K562 (cell line): Measurements from ENCODE around the gene NINJ1. TPM values are rescaled to one million over a fixed set of nuclear protein-coding genes. Genes with fewer than 3 reads are reported as not detected.
A peak's percentile ranks its signal among the peaks of the same experiment; 100 is the strongest.

Experiments
- ATAC-seq: fragments of 200-7000 bp; cut with Tn5 transposase; 3 replicates; pipeline ENCODE4 v1.9.1; 2020; ENCODE audit warnings: moderate library complexity
- BruUV-seq: library from RNA; stranded (reverse); fragments of 400-500 nt; replicated peaks from 2 replicates; lab custom pipeline; 2021; lab: Mats Ljungman, UMichigan
- CTCF ChIA-PET: fragments of 300-600 bp; formaldehyde crosslinking; extraction: SDS; loops from one replicate; lab custom pipeline; 2021; ENCODE audit warnings: low intra/inter-chr PET ratio; lab: Yijun Ruan, JAX
- POLR2A ChIA-PET: fragments of 300-600, 350-650 bp; sonication (Branson Sonifier 250); formaldehyde crosslinking; extraction: SDS; loops from one replicate; lab custom pipeline; 2021; ENCODE audit warnings: antibody characterized with exemption, inconsistent platforms; lab: Yijun Ruan, JAX
- DNase-seq, 4 experiments: peaks; one replicate each; pipeline versions ENCODE4 v3.0.0 to v3.0.0-alpha.2; 2011 to 2018; ENCODE audit warnings: low spot score in 3 of 4, mixed read lengths in 3 of 4; ENCODE audit errors: extremely low read depth in 1 of 4
- FAIRE-seq: peaks from 2 replicates; lab custom pipeline; 2011; peaks lifted over from hg19 to GRCh38; lab: Jason Lieb, UNC
- H2AFZ ChIP-seq: 2 replicates; pipeline ENCODE4 v1.6.0; 2011; ENCODE audit warnings: low read depth, low read length, control low read depth, inconsistent platforms
- H3K27ac ChIP-seq: fragments of 200-600 bp; 3 replicates; pipeline ENCODE4 v1.8.0; 2011; ENCODE audit warnings: low read depth, mild to moderate bottlenecking, control low read depth, inconsistent platforms, low read length, moderate library complexity, mixed read lengths; ENCODE audit errors: extremely low read depth
- H3K27me3 ChIP-seq, 2 experiments: fragments of 300-600 bp in 1 of 2; 2 replicates in 1 of 2; 3 replicates in 1 of 2; pipeline versions ENCODE4 v1.6.0 to v1.8.0; 2011; ENCODE audit warnings: inconsistent platforms in 2 of 2, low read length in 2 of 2, mild to moderate bottlenecking in 1 of 2, mixed read lengths in 1 of 2, moderate library complexity in 1 of 2; ENCODE audit not compliant: control insufficient read depth in 2 of 2, insufficient read depth in 2 of 2
- H3K36me3 ChIP-seq: fragments of 300-600 bp; 3 replicates; pipeline ENCODE4 v1.8.0; 2011; ENCODE audit warnings: mild to moderate bottlenecking, low read length, inconsistent platforms; ENCODE audit not compliant: control insufficient read depth, insufficient read depth
- H3K4me1 ChIP-seq, 2 experiments: fragments of 200-600 bp in 1 of 2; replicated peaks in 1 of 2; 2 replicates in 1 of 2; 3 replicates in 1 of 2; pipeline versions ENCODE4 v1.5.1 to v1.8.0; 2011; ENCODE audit warnings: inconsistent platforms in 2 of 2, low read length in 2 of 2, mild to moderate bottlenecking in 1 of 2, mixed read lengths in 1 of 2, moderate library complexity in 1 of 2; ENCODE audit not compliant: control insufficient read depth in 2 of 2, insufficient read depth in 2 of 2
- H3K4me2 ChIP-seq: 2 replicates; pipeline ENCODE4 v1.6.1; 2011; ENCODE audit warnings: low read length, control low read depth, inconsistent platforms, mixed read lengths; ENCODE audit not compliant: insufficient read depth
- H3K4me3 ChIP-seq: fragments of 200-600 bp; sonication (generic), shearing (Covaris generic); 2 replicates; pipeline ENCODE4 v1.5.1; 2016; ENCODE audit warnings: control low read depth, inconsistent platforms
- H3K79me2 ChIP-seq: fragments of 200-600 bp; 3 replicates; pipeline ENCODE4 v1.8.0; 2011; ENCODE audit warnings: low read length, inconsistent platforms; ENCODE audit not compliant: control insufficient read depth, insufficient read depth
- H3K9ac ChIP-seq, 2 experiments: 2 replicates each; pipeline versions ENCODE4 v1.6.0 to v1.6.1; 2011; ENCODE audit warnings: low read depth in 2 of 2, low read length in 2 of 2, control low read depth in 1 of 2, inconsistent platforms in 1 of 2, mild to moderate bottlenecking in 1 of 2, mixed read lengths in 1 of 2; ENCODE audit not compliant: insufficient read depth in 1 of 2
- H3K9me1 ChIP-seq: one replicate; pipeline ENCODE4 v1.6.0; 2011; ENCODE audit warnings: inconsistent platforms, mild to moderate bottlenecking, low read length, moderate library complexity; ENCODE audit not compliant: control insufficient read depth, insufficient read depth
- H3K9me3 ChIP-seq: replicated peaks from 2 replicates; pipeline ENCODE4 v1.5.1; 2011; ENCODE audit warnings: low read depth, low read length, inconsistent platforms; ENCODE audit not compliant: control insufficient read depth, insufficient read depth
- H4K20me1 ChIP-seq: replicated peaks from 2 replicates; pipeline ENCODE4 v1.6.1; 2011; ENCODE audit warnings: low read length, inconsistent platforms, mixed read lengths; ENCODE audit not compliant: control insufficient read depth, insufficient read depth
- CBX3 ChIP-seq, 2 experiments: IDR thresholded peaks; 1 replicate in 1 of 2; 2 replicates in 1 of 2; pipeline ENCODE4 v1.6.1; 2012; ENCODE audit warnings: inconsistent platforms in 2 of 2, low read length in 2 of 2, borderline replicate concordance in 1 of 2, control low read depth in 1 of 2
- FOSL1 ChIP-seq: fragments of 200-800 bp; sonication (Bioruptor generic); conservative IDR thresholded peaks from 2 replicates; pipeline ENCODE4 v1.6.1; 2016; ENCODE audit warnings: missing genetic modification characterization, missing compliant biosample characterization
- FOXK1 ChIP-seq: sonication (generic); formaldehyde crosslinking; IDR thresholded peaks from 2 replicates; pipeline ENCODE4 v1.8.0; 2022; ENCODE audit warnings: missing genetic modification reagents, mild to moderate bottlenecking, borderline replicate concordance
- JUND ChIP-seq, 2 experiments: IDR thresholded peaks; 2 replicates in 1 of 2; 3 replicates in 1 of 2; pipeline ENCODE4 v1.6.1; 2011; ENCODE audit warnings: borderline replicate concordance in 2 of 2, low read depth in 2 of 2, low read length in 2 of 2, improper control_type of control experiment in 1 of 2, missing biosample characterization in 1 of 2, missing genetic modification characterization in 1 of 2, missing genetic modification reagents in 1 of 2
- RBM25 ChIP-seq: fragments of 200-400 bp; formaldehyde crosslinking; IDR thresholded peaks from 2 replicates; pipeline ENCODE4 v1.6.1; 2018; ENCODE audit warnings: low read length, low read depth, moderate library complexity; ENCODE audit not compliant: severe bottlenecking
- SMARCE1 ChIP-seq: fragments of 450-650 bp; IDR thresholded peaks from 2 replicates; pipeline ENCODE4 v1.7.1; 2016; ENCODE audit warnings: mild to moderate bottlenecking
- SRF ChIP-seq, 2 experiments: fragments of 250-450, 450-650 bp in 1 of 2; sonication (Bioruptor Pico) in 1 of 2; sonication (generic) in 1 of 2; formaldehyde crosslinking; IDR thresholded peaks; 2 replicates each; pipeline versions ENCODE4 v1.5.0 to v1.5.1; 2020 to 2022; ENCODE audit warnings: mild to moderate bottlenecking in 1 of 2, missing genetic modification reagents in 1 of 2
- ZBTB11 ChIP-seq, 3 experiments: fragments of 200-800 bp in 1 of 3; fragments of 250-450 bp in 1 of 3; fragments of 450-650 bp in 1 of 3; sonication (Bioruptor Pico) in 1 of 3; sonication (Bioruptor generic) in 1 of 3; formaldehyde crosslinking in 1 of 3; IDR thresholded peaks; 2 replicates each; pipeline versions ENCODE4 v1.6.1 to v1.8.0; 2016 to 2022; ENCODE audit warnings: mild to moderate bottlenecking in 2 of 3, missing genetic modification characterization in 2 of 3, missing compliant biosample characterization in 1 of 3, moderate library complexity in 1 of 3
- ZC3H8 ChIP-seq: fragments of 450-650 bp; IDR thresholded peaks from 2 replicates; pipeline ENCODE4 v1.6.1; 2017
- ZNF133 ChIP-seq: fragments of 250-450 bp; sonication (Bioruptor Pico); IDR thresholded peaks from 2 replicates; pipeline ENCODE4 v1.4.0; 2020; ENCODE audit warnings: mild to moderate bottlenecking
- ZNF766 ChIP-seq: fragments of 200-800 bp; sonication (Bioruptor generic); conservative IDR thresholded peaks from 2 replicates; pipeline ENCODE4 v1.6.1; 2016; ENCODE audit warnings: missing genetic modification characterization, missing compliant biosample characterization
- WGBS: fragments of 100-300 bp; shearing (Covaris generic); methylation state at CpG from one replicate; pipeline ENCODE4 v1.1.6; 2016; ENCODE audit warnings: low coverage, mixed read lengths; ENCODE audit not compliant: insufficient coverage; ENCODE audit errors: missing lambda C conversion rate; 5-methylcytosine and 5-hydroxymethylcytosine counted together
- in situ Hi-C: fragments of 300-500 bp; cut with MboI; formaldehyde crosslinking; loops from 4 replicates; pipeline ENCODE4 v1.15.0; 2018; ENCODE audit warnings: inconsistent platforms, mixed read lengths
- intact Hi-C: fragments of 100-400 bp; cut with micrococcal nuclease; formaldehyde crosslinking; loops from 2 replicates; pipeline ENCODE4 v1.14.2; 2022
- polyA plus RNA-seq, 8 experiments: library from polyadenylated mRNA; depleted of rRNA in 4 of 8; stranded (reverse) in 5 of 8; unstranded in 3 of 8; fragments of >200 nt; fragmentation: Nextera tagmentation in 2 of 8; fragmentation: Illumina TruSeq in 1 of 8; extraction: Ambion mirVana in 2 of 8; extraction: Trizol in 1 of 8; gene quantifications; 2 replicates each; pipeline versions ENCODE4 v1.2.1 to v1.2.3, GENCODE V29; 2011 to 2014; ENCODE audit warnings: inconsistent platforms in 1 of 8, missing spikeins in 1 of 8
- total RNA-seq, 7 experiments: library from RNA; depleted of rRNA in 6 of 7; stranded (reverse); fragments of >200 nt in 6 of 7; fragmentation: Illumina TruSeq in 2 of 7; extraction: Trizol in 2 of 7; gene quantifications; 2 replicates each; pipeline versions ENCODE4 v1.2.1 to v1.2.3, GENCODE V29; 2011 to 2021; ENCODE audit warnings: low replicate concordance in 1 of 7
- TF ChIP-seq, protein P1 (sequence below), 2 experiments: fragments of 450-650 bp in 1 of 2; sonication (generic) in 1 of 2; formaldehyde crosslinking in 1 of 2; IDR thresholded peaks in 1 of 2; conservative IDR thresholded peaks in 1 of 2; 2 replicates each; pipeline versions ENCODE4 v1.6.1 to v1.8.1; 2016 to 2023; ENCODE audit warnings: mild to moderate bottlenecking in 2 of 2, moderate library complexity in 2 of 2, inconsistent platforms in 1 of 2, missing genetic modification reagents in 1 of 2
- TF ChIP-seq, protein P2 (sequence below): fragments of 250-450 bp; sonication (Bioruptor Pico); IDR thresholded peaks from 2 replicates; pipeline ENCODE4 v1.8.0; 2021; ENCODE audit warnings: moderate library complexity, mild to moderate bottlenecking, inconsistent platforms

Gene NINJ1
- total and polyA plus RNA-seq, 9 of the 15 experiments (the other 6 are each of a cell fraction or from before 2014, with no cell fraction given): 0.13 to 8.4 (median 4.9) TPM

DNA sequence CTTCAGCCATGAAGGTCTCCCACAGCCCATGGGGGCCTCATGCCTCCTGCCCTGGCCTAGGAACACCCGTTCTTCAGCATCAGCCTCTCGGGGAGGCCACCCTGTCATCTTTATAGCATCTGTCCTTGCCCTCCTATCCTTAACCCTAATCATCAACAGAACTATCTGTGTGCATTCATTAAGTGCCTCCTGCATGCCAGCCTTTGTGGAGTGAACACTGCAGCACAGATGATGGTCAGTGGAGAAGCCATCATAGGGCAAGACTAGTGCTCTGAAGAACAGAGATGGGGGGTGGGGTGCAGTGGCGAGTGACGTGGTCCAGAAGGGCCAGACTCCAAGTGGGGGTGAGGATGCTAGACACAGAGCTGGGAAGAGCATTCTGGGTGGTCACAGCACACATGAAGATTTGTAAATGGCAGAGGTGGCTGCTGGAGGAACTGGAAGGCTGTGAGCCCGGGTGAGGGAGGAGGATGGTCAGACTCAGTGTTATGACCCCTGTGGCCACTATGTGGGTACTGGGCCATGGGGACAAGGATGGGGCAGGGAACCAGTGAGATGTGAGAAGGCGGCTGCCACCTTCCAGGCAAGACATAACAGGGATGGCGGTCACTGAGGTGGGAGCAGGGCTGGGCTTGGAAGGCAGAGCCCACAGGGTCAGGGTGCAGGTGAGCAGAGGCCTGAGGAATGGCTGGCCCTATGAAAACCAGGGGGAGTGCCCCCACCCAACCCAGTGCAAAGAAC lies 41.6 kb downstream of the NINJ1 start (continued):
- TF ChIP-seq ZNF133 (CRISPR knock-in tag): no peak
- no peak for TF ChIP-seq RBM25

GRCh38 chr9:93091453-93092081 lies 42.5 kb downstream of the NINJ1 start:
- no peak overlapping the region for H3K9ac ChIP-seq
- no peak overlapping the region for H3K27ac ChIP-seq
- no TSS peak for BruUV-seq
- in situ Hi-C loops: no loop called here
- no peaks in the 10 kb centered on the region for H3K36me3 ChIP-seq
- H3K27me3 ChIP-seq: no peaks in the 10 kb centered on the region
- H3K79me2 ChIP-seq: no peaks in the 10 kb centered on the region; the same call in 2 of the 3 replicates
- 43% methylated on average over 3 of the region's 3 CpGs for WGBS
- CTCF ChIA-PET: no interaction called here
- FAIRE-seq (peak; percentile 74), ATAC-seq (no peak), DNase-seq (peak in 1 of 4 experiments; percentile 50)
- intact Hi-C loops: no loop called here
- POLR2A ChIA-PET: interaction anchor here (0.6 to 1.4 kb wide), 3 partner anchors 13 to 720 kb away, joined by 3 read pairs; no protein-coding TSS in a partner anchor
- H2AFZ ChIP-seq: no peak overlapping the region
- H3K4me1 ChIP-seq: peaks cover 27 to 31% of the 10 kb centered on the region in 2 experiments
- no peaks in the 10 kb centered on the region for H3K9me1 ChIP-seq
- H3K4me2 ChIP-seq: no peak overlapping the region
- H3K4me3 ChIP-seq: no peak overlapping the region
- no peaks in the 10 kb centered on the region for H4K20me1 ChIP-seq
- no peaks in the 10 kb centered on the region; the same call in 1 of the 2 replicates for H3K9me3 ChIP-seq
- TF ChIP-seq ZBTB11 (CRISPR knock-in tag; IDR thresholded peaks at IDR 0.05) (no peak), ZC3H8 (no peak), FOXK1 (CRISPR knock-in tag) (no peak), SMARCE1 (peak; percentile 37; the same call in 1 of the 2 replicates), JUND (IDR thresholded peaks at IDR 0.05; ENCODE audit: borderline replicate concordance, low read depth, low read length) (peak; percentile 90), JUND (tag; IDR thresholded peaks at IDR 0.05; ENCODE audit: borderline replicate concordance, low read depth, low read length) (peak; percentile 77; the same call in 1 of the 3 replicates), FOSL1 (tag) (peak; percentile 93), CBX3 (IDR thresholded peaks at IDR 0.05; ENCODE audit: borderline replicate concordance in 1 of 2, low read length in 2 of 2) (peak in 1 of 2 experiments; percentile 70; a peak in 1 of 3 replicates), ZNF766 (CRISPR knock-in tag) (peak; percentile 78), SRF (CRISPR knock-in tag; IDR thresholded peaks at IDR 0.05) (no peak)
- TF ChIP-seq, protein P1, sequence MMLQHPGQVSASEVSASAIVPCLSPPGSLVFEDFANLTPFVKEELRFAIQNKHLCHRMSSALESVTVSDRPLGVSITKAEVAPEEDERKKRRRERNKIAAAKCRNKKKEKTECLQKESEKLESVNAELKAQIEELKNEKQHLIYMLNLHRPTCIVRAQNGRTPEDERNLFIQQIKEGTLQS (IDR thresholded peaks at IDR 0.05): peak; percentile 84
- TF ChIP-seq, protein P1 (CRISPR knock-in tag; conservative IDR thresholded peaks at IDR 0.05): no peak
- TF ChIP-seq, protein P2, sequence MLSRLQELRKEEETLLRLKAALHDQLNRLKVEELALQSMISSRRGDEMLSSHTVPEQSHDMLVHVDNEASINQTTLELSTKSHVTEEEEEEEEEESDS (CRISPR knock-in tag): no peak
